ENCODE results near the gene GRK4. TPM values are rescaled to one million over a fixed set of nuclear protein-coding genes. Genes with fewer than 3 reads are reported as not detected.

The GRK4 gene
- polyA plus RNA-seq, 1 of the 3 experiments (the other 2 are of a cell fraction) = 2.7 TPM

DNA sequence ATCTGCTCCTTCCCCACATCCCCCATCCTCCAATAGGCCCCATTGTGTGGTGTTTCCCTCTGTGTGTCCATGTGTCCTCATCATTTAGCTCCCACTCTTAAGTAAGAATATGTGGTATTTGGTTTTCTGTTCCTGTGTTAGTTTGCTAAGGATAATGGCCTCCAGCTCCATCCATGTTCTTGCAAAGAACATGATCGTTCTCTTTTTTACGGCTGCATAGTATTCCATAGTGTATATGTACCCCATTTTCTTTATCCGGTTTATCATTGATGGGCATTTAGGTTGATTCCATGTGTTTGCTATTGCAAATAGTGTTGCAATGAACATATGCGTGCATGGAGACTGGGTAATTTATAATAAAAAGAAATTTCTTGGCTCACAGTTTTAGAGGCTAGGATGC lies 31.5 kb downstream of the GRK4 start:
- no peaks in the 10 kb centered on the region for H3K9me3 ChIP-seq
- no peak overlapping the region for H3K9ac ChIP-seq
- H3K9me2 ChIP-seq = no peaks in the 10 kb centered on the region
- ChIA-PET CTCF (interaction anchor here (1.1 to 5.5 kb wide), 4 partner anchors 14 to 42 kb away, joined by 3 to 28 read pairs (median 4); partner anchors contain the start of genes GRK4 and NOP14), POLR2A (interaction anchor here (0.6 kb wide), 1 partner anchor 174 kb away, joined by 3 read pairs; no protein-coding TSS in a partner anchor)
- no peaks in the 10 kb centered on the region for H3K36me3 ChIP-seq (replicated peaks in 1 of 2; ENCODE audit: control insufficient read depth in 1 of 2, insufficient read depth in 2 of 2, low read length in 1 of 2)
- H3F3A ChIP-seq (replicated peaks; ENCODE audit: insufficient read depth) = no peaks in the 10 kb centered on the region
- no peaks in the 10 kb centered on the region for H3K27me3 ChIP-seq (ENCODE audit: insufficient read depth)
- 91% methylated on average over 4 of the region's 4 CpGs for WGBS (ENCODE audit: low lambda C conversion rate)
- no peaks in the 10 kb centered on the region for H3K79me2 ChIP-seq (ENCODE audit: insufficient read depth)
- TF ChIP-seq, protein P1, sequence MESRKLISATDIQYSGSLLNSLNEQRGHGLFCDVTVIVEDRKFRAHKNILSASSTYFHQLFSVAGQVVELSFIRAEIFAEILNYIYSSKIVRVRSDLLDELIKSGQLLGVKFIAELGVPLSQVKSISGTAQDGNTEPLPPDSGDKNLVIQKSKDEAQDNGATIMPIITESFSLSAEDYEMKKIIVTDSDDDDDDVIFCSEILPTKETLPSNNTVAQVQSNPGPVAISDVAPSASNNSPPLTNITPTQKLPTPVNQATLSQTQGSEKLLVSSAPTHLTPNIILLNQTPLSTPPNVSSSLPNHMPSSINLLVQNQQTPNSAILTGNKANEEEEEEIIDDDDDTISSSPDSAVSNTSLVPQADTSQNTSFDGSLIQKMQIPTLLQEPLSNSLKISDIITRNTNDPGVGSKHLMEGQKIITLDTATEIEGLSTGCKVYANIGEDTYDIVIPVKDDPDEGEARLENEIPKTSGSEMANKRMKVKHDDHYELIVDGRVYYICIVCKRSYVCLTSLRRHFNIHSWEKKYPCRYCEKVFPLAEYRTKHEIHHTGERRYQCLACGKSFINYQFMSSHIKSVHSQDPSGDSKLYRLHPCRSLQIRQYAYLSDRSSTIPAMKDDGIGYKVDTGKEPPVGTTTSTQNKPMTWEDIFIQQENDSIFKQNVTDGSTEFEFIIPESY (IDR thresholded peaks at IDR 0.05; ENCODE audit: borderline replicate concordance, low read depth) = no peak
- TF ChIP-seq MXI1 (IDR thresholded peaks at IDR 0.05; ENCODE audit: low read depth, low read length) = no peak
- no peak for TF ChIP-seq MEF2A (IDR thresholded peaks at IDR 0.05; ENCODE audit: borderline replicate concordance, low read depth)
- TF ChIP-seq, protein P2, sequence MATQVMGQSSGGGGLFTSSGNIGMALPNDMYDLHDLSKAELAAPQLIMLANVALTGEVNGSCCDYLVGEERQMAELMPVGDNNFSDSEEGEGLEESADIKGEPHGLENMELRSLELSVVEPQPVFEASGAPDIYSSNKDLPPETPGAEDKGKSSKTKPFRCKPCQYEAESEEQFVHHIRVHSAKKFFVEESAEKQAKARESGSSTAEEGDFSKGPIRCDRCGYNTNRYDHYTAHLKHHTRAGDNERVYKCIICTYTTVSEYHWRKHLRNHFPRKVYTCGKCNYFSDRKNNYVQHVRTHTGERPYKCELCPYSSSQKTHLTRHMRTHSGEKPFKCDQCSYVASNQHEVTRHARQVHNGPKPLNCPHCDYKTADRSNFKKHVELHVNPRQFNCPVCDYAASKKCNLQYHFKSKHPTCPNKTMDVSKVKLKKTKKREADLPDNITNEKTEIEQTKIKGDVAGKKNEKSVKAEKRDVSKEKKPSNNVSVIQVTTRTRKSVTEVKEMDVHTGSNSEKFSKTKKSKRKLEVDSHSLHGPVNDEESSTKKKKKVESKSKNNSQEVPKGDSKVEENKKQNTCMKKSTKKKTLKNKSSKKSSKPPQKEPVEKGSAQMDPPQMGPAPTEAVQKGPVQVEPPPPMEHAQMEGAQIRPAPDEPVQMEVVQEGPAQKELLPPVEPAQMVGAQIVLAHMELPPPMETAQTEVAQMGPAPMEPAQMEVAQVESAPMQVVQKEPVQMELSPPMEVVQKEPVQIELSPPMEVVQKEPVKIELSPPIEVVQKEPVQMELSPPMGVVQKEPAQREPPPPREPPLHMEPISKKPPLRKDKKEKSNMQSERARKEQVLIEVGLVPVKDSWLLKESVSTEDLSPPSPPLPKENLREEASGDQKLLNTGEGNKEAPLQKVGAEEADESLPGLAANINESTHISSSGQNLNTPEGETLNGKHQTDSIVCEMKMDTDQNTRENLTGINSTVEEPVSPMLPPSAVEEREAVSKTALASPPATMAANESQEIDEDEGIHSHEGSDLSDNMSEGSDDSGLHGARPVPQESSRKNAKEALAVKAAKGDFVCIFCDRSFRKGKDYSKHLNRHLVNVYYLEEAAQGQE (IDR thresholded peaks at IDR 0.05; ENCODE audit: low read depth, low read length) = no peak
- no peak for TF ChIP-seq SMC3 (IDR thresholded peaks at IDR 0.05; ENCODE audit: low read depth, low read length)
- TF ChIP-seq, protein P3, sequence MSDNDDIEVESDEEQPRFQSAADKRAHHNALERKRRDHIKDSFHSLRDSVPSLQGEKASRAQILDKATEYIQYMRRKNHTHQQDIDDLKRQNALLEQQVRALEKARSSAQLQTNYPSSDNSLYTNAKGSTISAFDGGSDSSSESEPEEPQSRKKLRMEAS (IDR thresholded peaks at IDR 0.05; ENCODE audit: low read depth) = no peak
- TF ChIP-seq RFX5 (IDR thresholded peaks at IDR 0.05; ENCODE audit: low read length) = no peak
- no peak for TF ChIP-seq RCOR1 (IDR thresholded peaks at IDR 0.05; ENCODE audit: low read length)
- no peak overlapping the region for H2AFZ ChIP-seq (ENCODE audit: low read depth)
- no peaks in the 10 kb centered on the region for H4K20me1 ChIP-seq (ENCODE audit: insufficient read depth)
- H3K4me3 ChIP-seq (ENCODE audit: low read depth in 2 of 2, low read length in 1 of 2) = no peak overlapping the region
- H3K4me1 ChIP-seq (ENCODE audit: control insufficient read depth in 1 of 2, insufficient read depth in 2 of 2, low read depth in 1 of 2, low read length in 1 of 2) = no peaks in the 10 kb centered on the region
- DNase-seq = no peak
- no peak overlapping the region for H3K27ac ChIP-seq (ENCODE audit: low read depth in 2 of 2, low read length in 1 of 2)
- no peak overlapping the region for H3K4me2 ChIP-seq

DNA sequence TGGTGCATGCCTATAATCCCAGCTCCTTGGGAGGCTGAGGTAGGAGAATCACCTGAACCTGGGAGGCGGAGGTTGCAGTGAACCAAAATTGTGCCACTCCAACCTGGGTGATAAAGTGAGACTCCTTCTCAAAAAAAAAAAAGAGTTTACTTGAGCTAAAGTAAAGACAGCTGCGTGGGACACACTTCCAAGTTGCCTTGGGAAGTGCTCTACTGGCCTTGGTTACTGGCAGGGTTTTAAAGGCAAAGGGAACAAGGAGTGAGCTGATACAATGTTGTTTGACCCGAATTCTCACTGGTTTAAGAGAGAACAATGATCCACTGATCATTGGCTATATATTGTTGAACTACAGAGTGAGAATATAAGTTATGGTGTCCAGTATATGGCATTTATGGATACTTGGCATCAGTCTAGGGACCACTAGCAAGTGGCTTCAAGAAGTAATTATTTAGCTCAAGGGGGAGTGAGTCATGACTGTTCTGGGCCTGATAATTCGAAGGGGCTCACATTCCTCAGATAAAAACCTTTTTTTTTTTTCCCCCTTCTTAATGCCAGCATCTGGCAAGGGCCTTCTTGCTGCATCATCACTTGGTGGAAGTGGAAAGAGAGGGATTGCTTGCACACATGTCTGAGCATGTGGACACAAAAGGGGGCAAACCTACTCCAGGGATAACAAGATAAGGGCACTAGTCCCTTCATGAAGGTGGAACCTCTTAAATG lies 32.3 kb downstream of the GRK4 start:
- CTCF ChIA-PET = interaction anchor here (0.6 to 5.5 kb wide), 5 partner anchors 14 to 1269 kb away, joined by 3 to 28 read pairs (median 4); partner anchors contain the start of genes GRK4 and NOP14
- DNase-seq = no peak

More for the DNA sequence above, 32.3 kb downstream of the GRK4 start:
- no peaks in the 10 kb centered on the region for H3K9me2 ChIP-seq
- no peak overlapping the region for H3K4me2 ChIP-seq
- H4K20me1 ChIP-seq (ENCODE audit: insufficient read depth) = no peaks in the 10 kb centered on the region
- H2AFZ ChIP-seq (ENCODE audit: low read depth) = no peak overlapping the region
- TF ChIP-seq SIN3A (IDR thresholded peaks at IDR 0.05; ENCODE audit: borderline replicate concordance, low read depth, low read length) = no peak
- no peak for TF ChIP-seq GATA2 (CRISPR knock-in tag; IDR thresholded peaks at IDR 0.05)
- TF ChIP-seq TCF12 (IDR thresholded peaks at IDR 0.05) = no peak
- TF ChIP-seq TAF1 (IDR thresholded peaks at IDR 0.05; ENCODE audit: borderline replicate concordance, low read depth, low read length) = no peak
- POLR2A ChIA-PET = no interaction called here
- no peaks in the 10 kb centered on the region for H3F3A ChIP-seq (replicated peaks; ENCODE audit: insufficient read depth)
- H3K36me3 ChIP-seq (replicated peaks in 1 of 2; ENCODE audit: control insufficient read depth in 1 of 2, insufficient read depth in 2 of 2, low read length in 1 of 2) = no peaks in the 10 kb centered on the region
- H3K79me2 ChIP-seq (ENCODE audit: insufficient read depth) = no peaks in the 10 kb centered on the region
- H3K9ac ChIP-seq = no peak overlapping the region
- 46% methylated on average over 4 of the region's 4 CpGs for WGBS (ENCODE audit: low lambda C conversion rate)
- no peaks in the 10 kb centered on the region for H3K27me3 ChIP-seq (ENCODE audit: insufficient read depth)
- H3K4me1 ChIP-seq (ENCODE audit: control insufficient read depth in 1 of 2, insufficient read depth in 2 of 2, low read depth in 1 of 2, low read length in 1 of 2) = no peaks in the 10 kb centered on the region
- no peaks in the 10 kb centered on the region for H3K9me3 ChIP-seq
- H3K4me3 ChIP-seq (ENCODE audit: low read depth in 2 of 2, low read length in 1 of 2) = no peak overlapping the region
- H3K27ac ChIP-seq (ENCODE audit: low read depth in 2 of 2, low read length in 1 of 2) = no peak overlapping the region
